Suprapubic skin (tissue), 4 donors: Measurements from ENCODE around the gene TTC19.

ENCODE experiments used
- EP300 ChIP-seq: sonication (generic); formaldehyde crosslinking; IDR thresholded peaks from one replicate; pipeline ENCODE4 v1.6.1; 2017; ENCODE audit warnings: antibody characterized with exemption
- POLR2A ChIP-seq, 2 donors: fragments of 450-650 bp; IDR thresholded peaks; one replicate each; pipeline ENCODE4 v1.6.1; 2017; ENCODE audit warnings: antibody characterized with exemption in 2 of 2, mild to moderate bottlenecking in 2 of 2, moderate library complexity in 2 of 2
- POLR2AphosphoS5 ChIP-seq, 3 donors: sonication (generic); formaldehyde crosslinking; IDR thresholded peaks; one replicate each; pipeline ENCODE4 v1.6.1; 2017; ENCODE audit warnings: antibody characterized with exemption in 3 of 3
- TF ChIP-seq, protein P1 (sequence below), 2 donors: fragments of 200-600 bp in 1 of 2; fragments of 450-650 bp in 1 of 2; sonication (generic) in 1 of 2; IDR thresholded peaks; one replicate each; pipeline ENCODE4 v1.5.1; 2016 to 2019; ENCODE audit warnings: antibody characterized with exemption in 2 of 2, mild to moderate bottlenecking in 1 of 2, moderate library complexity in 1 of 2

DNA sequence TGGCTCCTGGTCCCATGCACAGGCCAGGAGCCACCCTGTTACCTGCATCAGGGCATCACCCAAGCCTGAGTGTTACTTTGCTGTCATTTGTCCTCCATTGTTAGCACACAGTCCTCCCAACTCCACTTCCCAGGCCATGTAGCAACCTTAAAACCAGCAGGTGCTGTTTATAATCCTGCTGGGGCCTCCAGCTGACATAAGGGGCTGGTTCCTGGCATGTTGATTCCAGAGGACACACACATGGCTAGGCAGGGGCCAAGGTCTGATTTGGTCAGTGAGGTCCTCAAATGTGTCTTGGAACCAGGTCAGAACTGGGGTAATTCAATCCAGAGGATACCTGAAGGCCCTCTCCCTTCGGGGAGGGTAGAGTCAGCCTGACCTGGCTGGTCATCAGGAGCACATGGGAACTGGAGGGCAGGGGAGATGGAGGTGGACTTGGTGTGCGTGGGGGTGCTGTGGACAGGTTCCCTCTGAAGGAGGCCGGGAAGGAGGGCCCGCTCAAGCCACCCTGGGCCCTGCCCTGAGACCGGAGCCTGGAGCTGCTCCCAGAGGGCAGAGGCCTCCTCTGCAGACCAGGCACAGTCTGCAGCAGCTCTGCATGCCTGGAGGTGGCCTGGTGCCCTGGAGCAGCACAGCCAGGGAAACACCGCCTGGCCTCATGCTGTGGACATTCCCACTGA lies 48.1 kb upstream of the TTC19 start:
- TF ChIP-seq POLR2A (IDR thresholded peaks at IDR 0.05) (no peak), EP300 (no peak), POLR2AphosphoS5 (IDR thresholded peaks at IDR 0.05) (no peak)
- TF ChIP-seq, protein P1, sequence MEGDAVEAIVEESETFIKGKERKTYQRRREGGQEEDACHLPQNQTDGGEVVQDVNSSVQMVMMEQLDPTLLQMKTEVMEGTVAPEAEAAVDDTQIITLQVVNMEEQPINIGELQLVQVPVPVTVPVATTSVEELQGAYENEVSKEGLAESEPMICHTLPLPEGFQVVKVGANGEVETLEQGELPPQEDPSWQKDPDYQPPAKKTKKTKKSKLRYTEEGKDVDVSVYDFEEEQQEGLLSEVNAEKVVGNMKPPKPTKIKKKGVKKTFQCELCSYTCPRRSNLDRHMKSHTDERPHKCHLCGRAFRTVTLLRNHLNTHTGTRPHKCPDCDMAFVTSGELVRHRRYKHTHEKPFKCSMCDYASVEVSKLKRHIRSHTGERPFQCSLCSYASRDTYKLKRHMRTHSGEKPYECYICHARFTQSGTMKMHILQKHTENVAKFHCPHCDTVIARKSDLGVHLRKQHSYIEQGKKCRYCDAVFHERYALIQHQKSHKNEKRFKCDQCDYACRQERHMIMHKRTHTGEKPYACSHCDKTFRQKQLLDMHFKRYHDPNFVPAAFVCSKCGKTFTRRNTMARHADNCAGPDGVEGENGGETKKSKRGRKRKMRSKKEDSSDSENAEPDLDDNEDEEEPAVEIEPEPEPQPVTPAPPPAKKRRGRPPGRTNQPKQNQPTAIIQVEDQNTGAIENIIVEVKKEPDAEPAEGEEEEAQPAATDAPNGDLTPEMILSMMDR (IDR thresholded peaks at IDR 0.05), result no peak
